Esophagus squamous epithelium (tissue), 4 donors: ENCODE measurements around the gene RGS18.

Experiments
- POLR2A ChIP-seq, 4 donors: fragments of 450-650 bp; IDR thresholded peaks; one replicate each; pipeline ENCODE4 v1.6.1; 2017; ENCODE audit warnings: antibody characterized with exemption in 4 of 4, mild to moderate bottlenecking in 4 of 4, moderate library complexity in 3 of 4
- TF ChIP-seq, protein P1 (sequence below), 6 experiments: fragments of 450-650 bp in 4 of 6; fragments of 200-600 bp in 2 of 6; sonication (generic) in 2 of 6; IDR thresholded peaks; one replicate each; pipeline ENCODE4 v1.5.1; 2016 to 2019; ENCODE audit warnings: antibody characterized with exemption in 6 of 6, mild to moderate bottlenecking in 4 of 6, moderate library complexity in 4 of 6

DNA sequence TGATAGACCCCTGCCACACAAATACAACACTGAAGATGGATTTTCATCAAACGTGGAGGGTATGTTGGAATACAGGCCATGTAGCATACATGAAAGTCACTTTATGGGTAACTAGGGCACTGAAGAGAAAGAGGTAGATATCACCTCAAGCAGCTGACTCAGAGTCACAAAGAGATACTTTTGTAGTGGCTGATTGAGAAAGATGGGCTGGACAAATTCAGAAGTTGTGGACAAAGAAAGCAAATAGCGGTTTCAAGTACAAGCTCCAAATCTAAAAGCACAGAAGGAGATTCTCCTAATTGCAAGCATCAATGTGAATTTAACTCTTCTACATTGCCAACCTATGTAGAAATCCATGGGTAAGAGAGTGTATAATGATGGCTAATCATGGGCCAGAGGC lies 35.0 kb upstream of the RGS18 start:
- TF ChIP-seq, protein P1, sequence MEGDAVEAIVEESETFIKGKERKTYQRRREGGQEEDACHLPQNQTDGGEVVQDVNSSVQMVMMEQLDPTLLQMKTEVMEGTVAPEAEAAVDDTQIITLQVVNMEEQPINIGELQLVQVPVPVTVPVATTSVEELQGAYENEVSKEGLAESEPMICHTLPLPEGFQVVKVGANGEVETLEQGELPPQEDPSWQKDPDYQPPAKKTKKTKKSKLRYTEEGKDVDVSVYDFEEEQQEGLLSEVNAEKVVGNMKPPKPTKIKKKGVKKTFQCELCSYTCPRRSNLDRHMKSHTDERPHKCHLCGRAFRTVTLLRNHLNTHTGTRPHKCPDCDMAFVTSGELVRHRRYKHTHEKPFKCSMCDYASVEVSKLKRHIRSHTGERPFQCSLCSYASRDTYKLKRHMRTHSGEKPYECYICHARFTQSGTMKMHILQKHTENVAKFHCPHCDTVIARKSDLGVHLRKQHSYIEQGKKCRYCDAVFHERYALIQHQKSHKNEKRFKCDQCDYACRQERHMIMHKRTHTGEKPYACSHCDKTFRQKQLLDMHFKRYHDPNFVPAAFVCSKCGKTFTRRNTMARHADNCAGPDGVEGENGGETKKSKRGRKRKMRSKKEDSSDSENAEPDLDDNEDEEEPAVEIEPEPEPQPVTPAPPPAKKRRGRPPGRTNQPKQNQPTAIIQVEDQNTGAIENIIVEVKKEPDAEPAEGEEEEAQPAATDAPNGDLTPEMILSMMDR (IDR thresholded peaks at IDR 0.05), result no peak
- TF ChIP-seq POLR2A (IDR thresholded peaks at IDR 0.05), result no peak
